Karpas-422 (cell line): ENCODE results near the gene APLP1. TPM values are rescaled to one million over a fixed set of nuclear protein-coding genes. Genes with fewer than 3 reads are reported as not detected.
"Not testable (repeated sequence)": the region's sequence is repeated elsewhere in the genome, so short reads cannot be mapped to it uniquely, and the experiment has no call there.

ENCODE experiments used
- DNase-seq: peaks from one replicate; pipeline ENCODE4 v3.0.0-alpha.2; 2015
- H2AFZ ChIP-seq: fragments of 200-600 bp; sonication (generic); 2 replicates; pipeline ENCODE4 v1.6.1; 2014; ENCODE audit warnings: antibody characterized with exemption, low read length, mixed read lengths
- H3K27ac ChIP-seq: fragments of 200-600 bp; sonication (generic); 2 replicates; pipeline ENCODE4 v1.5.1; 2014; ENCODE audit warnings: mild to moderate bottlenecking, low read length, moderate library complexity
- H3K27me3 ChIP-seq: fragments of 200-600 bp; sonication (generic); 2 replicates; pipeline ENCODE4 v1.6.1; 2014; ENCODE audit warnings: low read length, mixed read lengths
- H3K36me3 ChIP-seq: fragments of 200-600 bp; sonication (generic); 2 replicates; pipeline ENCODE4 v1.6.1; 2014; ENCODE audit warnings: low read length, mixed read lengths; ENCODE audit not compliant: insufficient read depth
- H3K4me1 ChIP-seq: fragments of 200-600 bp; sonication (generic); 2 replicates; pipeline ENCODE4 v1.6.1; 2014; ENCODE audit warnings: mild to moderate bottlenecking, low read length, mixed read lengths
- H3K4me2 ChIP-seq: fragments of 200-600 bp; sonication (generic); 2 replicates; pipeline ENCODE4 v1.6.1; 2014; ENCODE audit warnings: low read length, low read depth, mild to moderate bottlenecking; ENCODE audit not compliant: poor library complexity, severe bottlenecking
- H3K4me3 ChIP-seq: fragments of 200-600 bp; sonication (generic); 2 replicates; pipeline ENCODE4 v1.5.1; 2014; ENCODE audit warnings: mild to moderate bottlenecking, antibody characterized with exemption, low read length, mixed read lengths
- H3K79me2 ChIP-seq: fragments of 200-600 bp; sonication (generic); 2 replicates; pipeline ENCODE4 v1.6.1; 2014; ENCODE audit warnings: mild to moderate bottlenecking, low read length, mixed read lengths
- H3K9ac ChIP-seq: fragments of 200-600 bp; sonication (generic); 2 replicates; pipeline ENCODE4 v1.6.0; 2014; ENCODE audit warnings: low read length
- H3K9me2 ChIP-seq: fragments of 200-600 bp; sonication (generic), shearing (Covaris generic); replicated peaks from 2 replicates; pipeline ENCODE4 v1.6.0; 2014; ENCODE audit warnings: mild to moderate bottlenecking, low read length, moderate library complexity; ENCODE audit not compliant: insufficient read depth
- H3K9me3 ChIP-seq: fragments of 300-700, 200-600 bp; sonication (generic); 2 replicates; pipeline ENCODE4 v1.6.1; 2014; ENCODE audit warnings: low read length, mixed read lengths
- H4K20me1 ChIP-seq: fragments of 200-600 bp; sonication (generic); 2 replicates; pipeline ENCODE4 v1.6.1; 2014; ENCODE audit warnings: mild to moderate bottlenecking, antibody characterized with exemption, low read length, low read depth; ENCODE audit not compliant: insufficient read depth
- total RNA-seq: library from RNA; depleted of rRNA; stranded (reverse); fragments of >200 nt; shearing (Covaris generic); gene quantifications from 2 replicates; pipeline ENCODE4 v1.2.3, GENCODE V29; 2014; ENCODE audit warnings: low replicate concordance; rRNA removed

Gene APLP1
- total RNA-seq: 9.9 and 23.8 TPM in 2 replicates

- Histone ChIP-seq H3K9me2 (no peaks in the 10 kb centered on the region), H3K27me3 (no peaks in the 10 kb centered on the region), H4K20me1 (no peaks in the 10 kb centered on the region), H3K27ac (no peak within 1 kb of the TSS), H2AFZ (peak within 1 kb of the TSS; percentile 21; the same call in 1 of the 2 replicates), H3K36me3 (no peaks in the 10 kb centered on the region), H3K4me2 (peak within 1 kb of the TSS; percentile 91), H3K4me1 (peaks cover 21% of the 10 kb centered on the region), H3K9ac (peak within 1 kb of the TSS; percentile 64), H3K79me2 (no peaks in the 10 kb centered on the region), H3K9me3 (no peaks in the 10 kb centered on the region), H3K4me3 (peak within 1 kb of the TSS; percentile 68)
- peak; percentile 78 for DNase-seq
Observed at GRCh38 chr19:35868172-35868822, at the start of gene APLP1. Gene APLP1, plus strand, starts transcription at chr19:35868574. Its CDS starts 63 bp downstream, at chr19:35868637.

DNA sequence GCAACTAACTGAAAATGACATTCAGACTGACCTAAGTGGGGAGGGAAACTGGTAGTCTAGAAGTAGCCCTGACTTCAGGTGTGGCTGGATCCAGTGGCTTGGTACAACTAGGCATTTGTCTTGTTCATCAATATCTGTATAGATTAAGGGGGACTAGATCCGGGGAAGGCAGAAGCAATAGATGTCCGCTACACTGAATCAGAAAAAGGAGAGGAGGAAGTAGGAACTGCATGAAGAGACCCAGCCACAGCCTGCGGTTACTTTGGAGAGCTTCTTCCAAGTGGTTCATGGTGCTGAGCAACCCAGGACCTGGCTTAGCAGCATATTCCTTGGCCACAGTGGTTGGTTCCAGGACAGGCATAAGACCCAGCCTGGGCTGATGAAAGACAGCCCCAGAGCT lies 45.8 kb upstream of the APLP1 start:
- Histone ChIP-seq H3K4me3 (no peak overlapping the region), H4K20me1 (no peaks in the 10 kb centered on the region)

GRCh38 chr19:35824150-35824549 lies 44.2 kb upstream of the APLP1 start:
- Histone ChIP-seq H3K4me1 (no peaks in the 10 kb centered on the region), H3K9me3 (no peaks in the 10 kb centered on the region), H3K36me3 (no peaks in the 10 kb centered on the region), H3K27me3 (no peaks in the 10 kb centered on the region), H3K4me3 (no peak overlapping the region), H3K4me2 (no peak overlapping the region), H3K27ac (no peak overlapping the region), H4K20me1 (0 out of 2 replicates have a peak, but pooled peaks cover 5% of the 10 kb centered on the region), H3K9me2 (no peaks in the 10 kb centered on the region), H2AFZ (no peak overlapping the region), H3K9ac (no peak overlapping the region), H3K79me2 (no peaks in the 10 kb centered on the region)
- no peak for DNase-seq

More for the DNA sequence above, 45.8 kb upstream of the APLP1 start:
- Histone ChIP-seq H3K4me2 (no peak overlapping the region), H3K9me3 (no peaks in the 10 kb centered on the region), H3K79me2 (no peaks in the 10 kb centered on the region), H2AFZ (no peak overlapping the region), H3K9ac (no peak overlapping the region), H3K9me2 (no peaks in the 10 kb centered on the region), H3K27me3 (no peaks in the 10 kb centered on the region), H3K36me3 (no peaks in the 10 kb centered on the region), H3K4me1 (no peaks in the 10 kb centered on the region), H3K27ac (no peak overlapping the region)
- no peak for DNase-seq

- H3K4me1 ChIP-seq: no peaks in the 10 kb centered on the region
- H2AFZ ChIP-seq: no peak overlapping the region
- no peak overlapping the region for H3K4me2 ChIP-seq
- H3K36me3 ChIP-seq: no peaks in the 10 kb centered on the region
- no peaks in the 10 kb centered on the region for H3K9me2 ChIP-seq
- H3K27ac ChIP-seq: no peak overlapping the region
- 0 out of 2 replicates have a peak, but pooled peaks cover 5% of the 10 kb centered on the region for H4K20me1 ChIP-seq
- no peaks in the 10 kb centered on the region for H3K9me3 ChIP-seq
- no peak overlapping the region for H3K9ac ChIP-seq
- no peaks in the 10 kb centered on the region for H3K79me2 ChIP-seq
- DNase-seq: peak; percentile 54
- H3K27me3 ChIP-seq: no peaks in the 10 kb centered on the region
- H3K4me3 ChIP-seq: no peak overlapping the region
Observed at GRCh38 chr19:35828692-35829301, 39.6 kb upstream of the APLP1 start.

GRCh38 chr19:35830986-35831385 lies 37.4 kb upstream of the APLP1 start:
- no peak overlapping the region for H3K9ac ChIP-seq
- H2AFZ ChIP-seq: no peak overlapping the region
- no peaks in the 10 kb centered on the region for H3K9me3 ChIP-seq
- H3K4me3 ChIP-seq: no peak overlapping the region
- no peaks in the 10 kb centered on the region for H3K36me3 ChIP-seq
- DNase-seq: no peak
- H3K9me2 ChIP-seq: no peaks in the 10 kb centered on the region
- H3K27me3 ChIP-seq: no peaks in the 10 kb centered on the region
- no peak overlapping the region for H3K27ac ChIP-seq
- no peak overlapping the region for H3K4me2 ChIP-seq
- H4K20me1 ChIP-seq: 0 out of 2 replicates have a peak, but pooled peaks cover 5% of the 10 kb centered on the region
- H3K4me1 ChIP-seq: no peaks in the 10 kb centered on the region
- H3K79me2 ChIP-seq: no peaks in the 10 kb centered on the region

GRCh38 chr19:35832054-35832453 lies 36.3 kb upstream of the APLP1 start:
- H3K4me1 ChIP-seq: no peaks in the 10 kb centered on the region

GRCh38 chr19:35833972-35834371 lies 34.4 kb upstream of the APLP1 start:
- no peak overlapping the region for H3K27ac ChIP-seq
- no peaks in the 10 kb centered on the region for H3K9me2 ChIP-seq
- H3K4me3 ChIP-seq: no peak overlapping the region
- no peaks in the 10 kb centered on the region for H3K9me3 ChIP-seq
- no peak for DNase-seq
- no peak overlapping the region for H3K4me2 ChIP-seq
- H3K27me3 ChIP-seq: no peaks in the 10 kb centered on the region
- H3K9ac ChIP-seq: no peak overlapping the region
- H4K20me1 ChIP-seq: 0 out of 2 replicates have a peak, but pooled peaks cover under 1% of the 10 kb centered on the region
- no peaks in the 10 kb centered on the region for H3K79me2 ChIP-seq
- H3K36me3 ChIP-seq: no peaks in the 10 kb centered on the region
- no peaks in the 10 kb centered on the region for H3K4me1 ChIP-seq
- H2AFZ ChIP-seq: no peak overlapping the region

More at GRCh38 chr19:35832054-35832453, 36.3 kb upstream of the APLP1 start:
- Histone ChIP-seq H3K27me3 (no peaks in the 10 kb centered on the region), H3K27ac (no peak overlapping the region), H3K79me2 (no peaks in the 10 kb centered on the region), H4K20me1 (0 out of 2 replicates have a peak, but pooled peaks cover 5% of the 10 kb centered on the region), H3K4me2 (no peak overlapping the region), H3K9ac (no peak overlapping the region), H3K36me3 (no peaks in the 10 kb centered on the region), H2AFZ (no peak overlapping the region), H3K9me2 (no peaks in the 10 kb centered on the region), H3K4me3 (no peak overlapping the region), H3K9me3 (no peaks in the 10 kb centered on the region)
- DNase-seq: no peak

GRCh38 chr19:35836096-35836495 lies 32.3 kb upstream of the APLP1 start:
- H3K4me1 ChIP-seq: not testable (repeated sequence)

More at GRCh38 chr19:35836096-35836495, 32.3 kb upstream of the APLP1 start:
- not testable (repeated sequence) for H3K9me2 ChIP-seq, H4K20me1 ChIP-seq, H3K9me3 ChIP-seq, H3K27me3 ChIP-seq, DNase-seq, H3K9ac ChIP-seq, H3K4me3 ChIP-seq, H3K79me2 ChIP-seq, H2AFZ ChIP-seq, H3K36me3 ChIP-seq, H3K27ac ChIP-seq, H3K4me2 ChIP-seq
